KOPT-K1 (cell line): ENCODE measurements around the gene UGT1A1.
"Not testable (repeated sequence)": the region's sequence is repeated elsewhere in the genome, so short reads cannot be mapped to it uniquely, and the experiment has no call there.

ENCODE experiments used
- H3K27ac ChIP-seq: fragments of 200-600 bp; sonication (generic); 2 replicates; pipeline ENCODE4 v1.5.1; 2016; ENCODE audit warnings: antibody characterized with exemption, mild to moderate bottlenecking, low read depth, low read length; ENCODE audit not compliant: poor library complexity, severe bottlenecking
- H3K36me3 ChIP-seq: fragments of 200-600 bp; sonication (generic); 2 replicates; pipeline ENCODE4 v1.5.1; 2017; ENCODE audit warnings: antibody characterized with exemption, mild to moderate bottlenecking, low read length, moderate library complexity; ENCODE audit not compliant: insufficient read depth
- H3K9me3 ChIP-seq: fragments of 200-600 bp; sonication (generic); 2 replicates; pipeline ENCODE4 v1.5.1; 2017; ENCODE audit warnings: antibody characterized with exemption, low read length, mild to moderate bottlenecking; ENCODE audit not compliant: insufficient read depth, poor library complexity, severe bottlenecking

Gene UGT1A1

DNA sequence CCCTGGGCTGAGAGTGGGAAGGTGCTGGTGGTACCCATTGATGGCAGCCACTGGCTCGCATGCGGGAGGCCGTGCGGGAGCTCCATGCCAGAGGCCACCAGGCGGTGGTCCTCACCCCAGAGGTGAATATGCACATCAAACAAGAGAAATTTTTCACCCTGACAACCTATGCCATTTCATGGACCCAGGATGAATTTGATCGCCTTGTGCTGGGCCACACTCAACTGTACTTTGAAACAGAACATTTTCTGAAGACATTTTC is 12.9 kb upstream of the UGT1A1 start:
- Histone ChIP-seq H3K27ac (no peak overlapping the region), H3K9me3 (peaks cover 17% of the 10 kb centered on the region), H3K36me3 (no peaks in the 10 kb centered on the region)

DNA sequence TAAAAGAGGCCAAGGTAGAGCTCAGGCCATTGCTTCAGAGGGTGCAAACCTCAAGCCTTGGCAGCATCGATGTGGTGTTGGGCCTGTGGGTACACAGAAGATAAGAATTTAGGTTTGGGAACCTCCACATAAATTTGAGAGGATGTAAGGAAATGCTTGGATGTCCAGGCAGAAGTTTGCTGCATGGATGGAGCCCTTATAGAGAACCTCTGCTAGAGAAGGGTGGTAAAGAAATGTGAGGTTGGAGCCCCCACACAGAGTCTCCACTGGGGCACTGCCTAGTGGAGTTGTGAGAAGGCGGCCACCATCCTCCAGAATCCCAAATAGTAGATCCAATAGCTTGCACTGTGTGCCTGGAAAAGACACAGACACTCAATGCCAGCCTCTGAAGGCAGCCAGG is 9.4 kb upstream of the UGT1A1 start:
- peaks cover 17% of the 10 kb centered on the region for H3K9me3 ChIP-seq
- H3K27ac ChIP-seq, H3K36me3 ChIP-seq: not testable (repeated sequence)

- peaks cover 17% of the 10 kb centered on the region for H3K9me3 ChIP-seq
- H3K27ac ChIP-seq, H3K36me3 ChIP-seq: not testable (repeated sequence)
These were observed 8.7 kb upstream of the UGT1A1 start for GRCh38 chr2:233751212-233752009.

GRCh38 chr2:233754872-233755611 is 5.0 kb upstream of the UGT1A1 start:
- Histone ChIP-seq H3K36me3 (no peaks in the 10 kb centered on the region), H3K27ac (no peak overlapping the region), H3K9me3 (peaks cover 17% of the 10 kb centered on the region)

DNA sequence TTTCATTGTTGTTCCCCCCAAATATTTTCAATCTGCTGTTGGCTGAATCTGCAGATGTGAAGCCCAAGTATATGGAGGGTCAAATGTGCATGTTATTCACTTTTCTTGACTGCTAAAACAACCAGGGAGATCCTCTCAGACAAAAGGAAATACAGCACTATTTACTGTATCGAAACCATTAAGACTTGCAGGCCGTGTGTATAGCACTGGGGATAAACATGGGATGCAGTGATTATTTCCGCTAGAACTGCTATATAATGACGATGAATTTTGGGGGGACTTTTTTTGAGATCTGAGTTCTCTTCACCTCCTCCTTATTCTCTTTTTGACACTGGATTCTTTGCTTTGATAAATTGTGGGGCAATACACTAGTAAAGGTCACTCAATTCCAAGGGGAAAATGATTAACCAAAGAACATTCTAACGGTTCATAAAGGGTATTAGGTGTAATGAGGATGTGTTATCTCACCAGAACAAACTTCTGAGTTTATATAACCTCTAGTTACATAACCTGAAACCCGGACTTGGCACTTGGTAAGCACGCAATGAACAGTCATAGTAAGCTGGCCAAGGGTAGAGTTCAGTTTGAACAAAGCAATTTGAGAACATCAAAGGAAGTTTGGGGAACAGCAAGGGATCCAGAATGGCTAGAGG is 3.5 kb upstream of the UGT1A1 start:
- Histone ChIP-seq H3K9me3 (peaks cover 2% of the 10 kb centered on the region), H3K27ac (no peak overlapping the region), H3K36me3 (no peaks in the 10 kb centered on the region)

GRCh38 chr2:233758141-233758540 is 1.9 kb upstream of the UGT1A1 start:
- no peaks in the 10 kb centered on the region for H3K9me3 ChIP-seq
- no peak overlapping the region for H3K27ac ChIP-seq
- H3K36me3 ChIP-seq, result no peaks in the 10 kb centered on the region

DNA sequence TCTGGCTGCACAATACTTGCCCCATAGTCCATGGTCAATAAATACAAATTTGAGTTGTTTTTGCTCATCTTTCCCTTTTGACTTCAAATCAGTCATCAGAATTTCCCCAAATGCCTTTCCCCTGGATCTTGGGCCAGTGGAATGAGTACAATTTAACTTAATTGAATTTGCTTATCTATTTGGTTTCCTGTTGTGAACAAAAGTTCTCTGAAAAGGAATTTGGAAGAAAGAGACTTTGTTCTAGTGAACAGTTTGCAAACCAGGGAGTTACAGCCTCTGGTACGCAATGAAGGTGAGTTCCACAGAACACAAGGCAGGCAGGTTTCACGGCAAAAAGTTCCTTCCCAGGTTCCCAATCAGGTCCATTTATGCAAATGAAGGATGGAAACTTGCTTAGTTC is 1.2 kb upstream of the UGT1A1 start:
- H3K27ac ChIP-seq, result no peak overlapping the region

GRCh38 chr2:233761040-233761769 is 1.1 kb downstream of the UGT1A1 start:
- no peaks in the 10 kb centered on the region for H3K36me3 ChIP-seq
- no peak overlapping the region for H3K27ac ChIP-seq
- no peaks in the 10 kb centered on the region for H3K9me3 ChIP-seq

More for the DNA sequence above, 1.2 kb upstream of the UGT1A1 start:
- no peaks in the 10 kb centered on the region for H3K9me3 ChIP-seq
- H3K36me3 ChIP-seq, result no peaks in the 10 kb centered on the region

DNA sequence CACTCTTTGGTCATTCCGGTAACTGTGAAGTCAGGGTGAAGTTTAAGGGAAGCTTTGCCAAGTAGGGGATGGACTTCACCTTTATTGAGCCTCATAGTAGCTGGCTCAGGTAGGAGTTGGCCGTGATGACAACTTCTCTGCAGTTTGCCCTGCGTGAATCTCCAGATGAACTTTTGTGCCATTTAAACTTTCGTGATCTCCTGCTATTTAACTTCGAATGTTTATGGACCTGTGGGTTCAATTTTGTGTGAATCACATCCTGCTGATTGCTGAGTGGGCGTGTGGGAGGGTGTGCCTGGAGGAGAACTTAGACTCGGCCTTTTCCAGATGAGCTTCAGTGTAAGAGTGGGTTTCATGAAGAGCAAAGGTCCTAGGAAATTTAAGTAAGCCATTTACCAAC is 4.2 kb downstream of the UGT1A1 start:
- Histone ChIP-seq H3K9me3 (no peaks in the 10 kb centered on the region), H3K36me3 (no peaks in the 10 kb centered on the region), H3K27ac (no peak overlapping the region)

GRCh38 chr2:233764761-233765160 is 4.7 kb downstream of the UGT1A1 start:
- Histone ChIP-seq H3K9me3 (no peaks in the 10 kb centered on the region), H3K27ac (no peak overlapping the region), H3K36me3 (no peaks in the 10 kb centered on the region)

DNA sequence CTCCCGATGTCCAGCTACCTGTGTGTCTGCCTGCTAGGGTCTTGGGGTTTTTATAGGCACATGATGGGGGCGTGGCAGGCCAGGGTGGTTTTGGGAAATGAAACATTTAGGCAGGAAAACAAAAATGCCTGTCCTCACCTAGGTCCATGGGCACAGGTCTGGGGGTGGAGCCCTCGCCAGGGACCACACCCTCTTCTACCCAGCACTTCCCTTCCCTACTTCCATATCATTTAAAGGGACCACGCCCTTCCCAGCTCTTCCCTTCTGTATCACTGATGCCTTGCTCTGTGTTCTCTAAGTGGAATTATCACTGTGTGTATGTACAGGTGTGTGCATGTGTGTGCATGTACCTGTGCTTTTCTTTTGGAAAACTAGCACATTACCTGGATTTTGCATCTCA is 6.3 kb downstream of the UGT1A1 start:
- H3K27ac ChIP-seq, result no peak overlapping the region
- no peaks in the 10 kb centered on the region for H3K36me3 ChIP-seq
- no peaks in the 10 kb centered on the region for H3K9me3 ChIP-seq

GRCh38 chr2:233768076-233768475 is 8.0 kb downstream of the UGT1A1 start:
- H3K27ac ChIP-seq, result no peak overlapping the region
- no peaks in the 10 kb centered on the region for H3K36me3 ChIP-seq
- H3K9me3 ChIP-seq, result no peaks in the 10 kb centered on the region

DNA sequence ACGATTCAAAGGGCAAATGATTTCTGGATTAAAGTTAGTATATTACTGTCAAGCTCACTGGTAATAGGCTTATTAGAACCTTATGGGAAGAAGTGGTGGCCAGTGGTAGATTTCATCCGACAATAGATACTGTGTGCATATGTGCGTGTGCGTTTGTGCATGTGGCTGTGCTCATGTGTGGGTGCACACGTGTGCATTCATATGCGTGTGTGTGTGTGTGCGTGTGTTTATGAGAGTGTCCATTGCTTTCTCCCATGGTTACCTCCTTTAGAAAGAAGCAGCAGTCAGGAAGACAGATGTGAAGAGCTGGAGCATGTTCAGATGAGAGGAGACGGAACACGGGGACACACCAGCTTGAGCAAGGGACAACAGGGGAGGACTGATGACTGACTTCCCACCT is 9.2 kb downstream of the UGT1A1 start:
- Histone ChIP-seq H3K9me3 (no peaks in the 10 kb centered on the region), H3K27ac (no peak overlapping the region), H3K36me3 (no peaks in the 10 kb centered on the region)

DNA sequence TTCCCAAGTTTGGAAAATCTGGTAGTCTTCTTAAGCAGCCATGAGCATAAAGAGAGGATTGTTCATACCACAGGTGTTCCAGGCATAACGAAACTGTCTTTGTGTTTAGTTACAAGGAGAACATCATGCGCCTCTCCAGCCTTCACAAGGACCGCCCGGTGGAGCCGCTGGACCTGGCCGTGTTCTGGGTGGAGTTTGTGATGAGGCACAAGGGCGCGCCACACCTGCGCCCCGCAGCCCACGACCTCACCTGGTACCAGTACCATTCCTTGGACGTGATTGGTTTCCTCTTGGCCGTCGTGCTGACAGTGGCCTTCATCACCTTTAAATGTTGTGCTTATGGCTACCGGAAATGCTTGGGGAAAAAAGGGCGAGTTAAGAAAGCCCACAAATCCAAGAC is 12.1 kb downstream of the UGT1A1 start:
- H3K9me3 ChIP-seq, result peaks cover 20% of the 10 kb centered on the region
- no peak overlapping the region for H3K27ac ChIP-seq
- H3K36me3 ChIP-seq, result no peaks in the 10 kb centered on the region

- H3K27ac ChIP-seq, result no peak overlapping the region
- H3K36me3 ChIP-seq, result no peaks in the 10 kb centered on the region
- H3K9me3 ChIP-seq, result peaks cover 24% of the 10 kb centered on the region
These were observed 12.5 kb downstream of the UGT1A1 start for GRCh38 chr2:233772583-233772982.
